Measurements from ENCODE around the gene TMEM135. TPM values are rescaled to one million over a fixed set of nuclear protein-coding genes. Genes with fewer than 3 reads are reported as not detected.

TMEM135 gene
- total RNA-seq, 1 donor: 30.0 TPM

GRCh38 chr11:87230995-87231394 lies 193.3 kb downstream of the TMEM135 start:
- no peak overlapping the region for H3K4me3 ChIP-seq (ENCODE audit: low read depth, low read length)
- TF ChIP-seq CTCF (IDR thresholded peaks at IDR 0.05; ENCODE audit: insufficient read depth, low read length): no peak

GRCh38 chr11:87232320-87232719 lies 194.6 kb downstream of the TMEM135 start:
- TF ChIP-seq CTCF (IDR thresholded peaks at IDR 0.05; ENCODE audit: insufficient read depth, low read length): no peak
- no peak overlapping the region for H3K4me3 ChIP-seq (ENCODE audit: low read depth, low read length)
- DNase-seq (ENCODE audit: low read depth): no peak

More at GRCh38 chr11:87230995-87231394, 193.3 kb downstream of the TMEM135 start:
- no peak for DNase-seq (ENCODE audit: low read depth)

GRCh38 chr11:87235366-87235765 lies 197.6 kb downstream of the TMEM135 start:
- no peak overlapping the region for H3K4me3 ChIP-seq (ENCODE audit: low read depth, low read length)
- no peak for TF ChIP-seq CTCF (IDR thresholded peaks at IDR 0.05; ENCODE audit: insufficient read depth, low read length)
- DNase-seq (ENCODE audit: low read depth): no peak

- no peak overlapping the region for H3K4me3 ChIP-seq (ENCODE audit: low read depth, low read length)
- no peak for DNase-seq (ENCODE audit: low read depth)
- no peak for TF ChIP-seq CTCF (IDR thresholded peaks at IDR 0.05; ENCODE audit: insufficient read depth, low read length)
Measured at GRCh38 chr11:87236368-87236767, 198.6 kb downstream of the TMEM135 start.

- DNase-seq (ENCODE audit: low read depth): peak; percentile 45
- no peak for TF ChIP-seq CTCF (IDR thresholded peaks at IDR 0.05; ENCODE audit: insufficient read depth, low read length)
- H3K4me3 ChIP-seq (ENCODE audit: low read depth, low read length): no peak overlapping the region
Measured at GRCh38 chr11:87239001-87239400, 201.3 kb downstream of the TMEM135 start.

GRCh38 chr11:87239531-87239930 lies 201.8 kb downstream of the TMEM135 start:
- DNase-seq (ENCODE audit: low read depth): no peak
- no peak overlapping the region for H3K4me3 ChIP-seq (ENCODE audit: low read depth, low read length)
- TF ChIP-seq CTCF (IDR thresholded peaks at IDR 0.05; ENCODE audit: insufficient read depth, low read length): no peak

GRCh38 chr11:87251560-87251959 lies 213.8 kb downstream of the TMEM135 start:
- no peak for DNase-seq (ENCODE audit: low read depth)
- TF ChIP-seq CTCF (IDR thresholded peaks at IDR 0.05; ENCODE audit: insufficient read depth, low read length): no peak
- H3K4me3 ChIP-seq (ENCODE audit: low read depth, low read length): no peak overlapping the region

Data from fibroblast of the aortic adventitia (primary cell).